ENCODE data around the gene PCNX2.

- no peak for TF ChIP-seq CTCF (IDR thresholded peaks at IDR 0.05; ENCODE audit: insufficient read depth, low read length, poor library complexity, severe bottlenecking)
- no peak for TF ChIP-seq EZH2phosphoT487 (conservative IDR thresholded peaks at IDR 0.05; ENCODE audit: low read length)
Measured at GRCh38 chr1:233216009-233216408, 79.5 kb downstream of the PCNX2 start.
